Measurements from ENCODE around the gene TSPAN14.

Gene TSPAN14, protein sequence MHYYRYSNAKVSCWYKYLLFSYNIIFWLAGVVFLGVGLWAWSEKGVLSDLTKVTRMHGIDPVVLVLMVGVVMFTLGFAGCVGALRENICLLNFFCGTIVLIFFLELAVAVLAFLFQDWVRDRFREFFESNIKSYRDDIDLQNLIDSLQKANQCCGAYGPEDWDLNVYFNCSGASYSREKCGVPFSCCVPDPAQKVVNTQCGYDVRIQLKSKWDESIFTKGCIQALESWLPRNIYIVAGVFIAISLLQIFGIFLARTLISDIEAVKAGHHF

DNA sequence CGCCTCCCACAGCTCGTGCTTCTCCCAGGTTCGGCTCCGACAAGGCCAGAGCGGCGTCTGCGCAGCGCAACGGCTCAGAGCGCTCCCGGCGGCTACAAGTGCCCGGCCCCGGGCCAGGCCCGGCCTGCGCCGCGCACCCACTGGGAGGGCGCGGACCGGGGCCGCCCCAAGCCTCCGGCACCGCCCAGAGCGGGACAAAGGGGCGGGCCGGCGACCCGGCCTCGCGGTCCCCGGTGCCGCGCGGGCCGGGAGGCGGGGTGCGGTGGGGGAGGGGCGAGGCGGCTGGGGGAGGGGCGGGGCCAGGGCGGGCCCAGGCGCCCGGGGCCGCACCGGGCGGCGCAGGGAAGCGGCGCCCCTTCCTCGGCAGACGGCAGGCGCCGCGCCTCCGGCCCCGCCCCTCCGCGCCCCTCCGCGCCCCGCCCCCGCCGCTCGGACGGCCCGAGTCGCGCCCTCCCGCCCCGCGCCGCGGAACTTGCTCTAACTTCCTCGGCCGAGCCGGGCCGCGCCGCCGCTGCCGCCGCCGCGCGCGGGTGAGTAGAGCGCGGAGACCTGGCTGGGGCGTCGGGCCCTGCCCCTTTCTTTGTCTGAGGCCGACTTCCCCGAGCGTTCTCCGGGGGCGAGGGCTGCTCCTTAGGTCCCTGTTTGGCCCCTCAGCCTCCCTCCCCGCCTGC, at the start of gene TSPAN14:
TSS of gene TSPAN14 (plus strand) at position 469 of the 671 bp plus-strand sequence. CDS start 34,924 bp downstream, outside the sequence.
- peak within 1 kb of the TSS; percentile 82 for H3K4me3 ChIP-seq (ENCODE audit: low read depth, low read length)
- peak; percentile 84 for DNase-seq (ENCODE audit: low read depth)
- TF ChIP-seq, protein P1, sequence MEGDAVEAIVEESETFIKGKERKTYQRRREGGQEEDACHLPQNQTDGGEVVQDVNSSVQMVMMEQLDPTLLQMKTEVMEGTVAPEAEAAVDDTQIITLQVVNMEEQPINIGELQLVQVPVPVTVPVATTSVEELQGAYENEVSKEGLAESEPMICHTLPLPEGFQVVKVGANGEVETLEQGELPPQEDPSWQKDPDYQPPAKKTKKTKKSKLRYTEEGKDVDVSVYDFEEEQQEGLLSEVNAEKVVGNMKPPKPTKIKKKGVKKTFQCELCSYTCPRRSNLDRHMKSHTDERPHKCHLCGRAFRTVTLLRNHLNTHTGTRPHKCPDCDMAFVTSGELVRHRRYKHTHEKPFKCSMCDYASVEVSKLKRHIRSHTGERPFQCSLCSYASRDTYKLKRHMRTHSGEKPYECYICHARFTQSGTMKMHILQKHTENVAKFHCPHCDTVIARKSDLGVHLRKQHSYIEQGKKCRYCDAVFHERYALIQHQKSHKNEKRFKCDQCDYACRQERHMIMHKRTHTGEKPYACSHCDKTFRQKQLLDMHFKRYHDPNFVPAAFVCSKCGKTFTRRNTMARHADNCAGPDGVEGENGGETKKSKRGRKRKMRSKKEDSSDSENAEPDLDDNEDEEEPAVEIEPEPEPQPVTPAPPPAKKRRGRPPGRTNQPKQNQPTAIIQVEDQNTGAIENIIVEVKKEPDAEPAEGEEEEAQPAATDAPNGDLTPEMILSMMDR (IDR thresholded peaks at IDR 0.05; ENCODE audit: low read depth, low read length) = no peak
- peak; percentile 44 for TF ChIP-seq POLR2A (IDR thresholded peaks at IDR 0.05; ENCODE audit: extremely low read depth, insufficient read length)
- TF ChIP-seq MYC (IDR thresholded peaks at IDR 0.05; ENCODE audit: low read depth, low read length) = no peak

DNA sequence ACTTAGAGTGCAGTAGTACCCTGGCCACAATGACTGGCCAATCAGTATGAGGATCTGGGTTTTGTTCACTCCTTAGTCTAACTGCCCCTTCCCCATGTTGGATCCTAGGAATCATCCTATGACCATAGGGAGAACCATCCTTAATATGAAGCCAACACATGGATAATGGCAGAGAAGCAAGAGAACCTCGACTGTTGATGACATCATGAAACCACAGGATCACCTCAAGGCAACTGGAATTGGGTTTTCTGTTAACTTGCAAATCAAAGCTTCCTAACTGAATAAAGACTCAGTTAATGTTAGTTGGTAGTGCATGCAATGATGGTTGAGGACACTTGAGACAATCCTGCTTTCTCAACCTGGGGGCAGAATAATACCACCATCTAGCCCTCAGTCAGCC, 49.1 kb upstream of the TSPAN14 start:
- H3K4me3 ChIP-seq (ENCODE audit: low read depth, low read length) = no peak overlapping the region
- no peak for DNase-seq (ENCODE audit: low read depth)
- TF ChIP-seq, protein P2, sequence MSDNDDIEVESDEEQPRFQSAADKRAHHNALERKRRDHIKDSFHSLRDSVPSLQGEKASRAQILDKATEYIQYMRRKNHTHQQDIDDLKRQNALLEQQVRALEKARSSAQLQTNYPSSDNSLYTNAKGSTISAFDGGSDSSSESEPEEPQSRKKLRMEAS (IDR thresholded peaks at IDR 0.05; ENCODE audit: low read depth, low read length) = no peak
- TF ChIP-seq MYC (IDR thresholded peaks at IDR 0.05; ENCODE audit: low read depth, low read length) (no peak), POLR2A (IDR thresholded peaks at IDR 0.05; ENCODE audit: extremely low read depth, insufficient read length) (no peak)
- TF ChIP-seq, protein P1 (IDR thresholded peaks at IDR 0.05; ENCODE audit: low read depth, low read length) = no peak

DNA sequence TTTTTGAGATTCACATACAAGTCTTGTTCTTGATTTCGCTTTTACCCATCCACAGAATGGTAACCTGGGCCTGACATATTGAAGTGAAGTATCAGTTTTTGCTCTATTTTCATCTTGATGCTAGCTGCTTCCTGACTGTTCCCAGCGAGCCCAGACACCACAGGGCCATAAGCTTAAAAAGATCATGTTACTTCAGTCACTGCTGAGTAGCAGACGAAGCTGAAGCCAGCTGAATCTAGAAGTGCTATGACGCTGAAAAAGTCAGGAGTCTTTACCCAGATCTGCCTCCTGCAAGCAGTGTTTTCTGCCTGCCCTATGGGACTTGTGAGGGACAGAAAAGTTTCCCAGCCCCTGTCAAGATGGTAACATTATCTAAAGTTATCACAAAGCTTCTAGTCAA, 48.5 kb upstream of the TSPAN14 start:
- DNase-seq (ENCODE audit: low read depth) = no peak
- no peak overlapping the region for H3K4me3 ChIP-seq (ENCODE audit: low read depth, low read length)
- TF ChIP-seq, protein P1 (IDR thresholded peaks at IDR 0.05; ENCODE audit: low read depth, low read length) = no peak
- TF ChIP-seq MYC (IDR thresholded peaks at IDR 0.05; ENCODE audit: low read depth, low read length) (no peak), POLR2A (IDR thresholded peaks at IDR 0.05; ENCODE audit: extremely low read depth, insufficient read length) (no peak)
- TF ChIP-seq, protein P2 (IDR thresholded peaks at IDR 0.05; ENCODE audit: low read depth, low read length) = no peak

DNA sequence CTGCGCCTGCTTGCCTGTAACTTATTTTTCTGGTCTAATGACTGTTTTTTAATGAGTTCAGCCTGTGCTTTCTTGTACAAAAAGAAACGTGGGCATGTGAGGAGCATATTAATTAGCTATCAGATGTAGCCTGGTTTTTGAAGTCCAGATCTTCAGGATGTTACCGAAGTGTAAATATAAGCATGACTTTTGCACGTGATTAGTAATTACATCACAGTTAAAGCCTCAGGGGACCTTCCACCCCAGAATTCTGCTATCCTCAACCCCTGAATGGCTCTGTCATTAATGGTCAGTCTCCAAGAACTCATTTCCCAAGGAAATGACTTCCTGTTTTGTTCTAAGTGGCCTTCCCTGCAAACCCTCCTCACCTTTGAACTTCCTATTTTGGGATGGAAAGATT, 47.9 kb upstream of the TSPAN14 start:
- no peak for DNase-seq (ENCODE audit: low read depth)
- TF ChIP-seq, protein P1 (IDR thresholded peaks at IDR 0.05; ENCODE audit: low read depth, low read length) = no peak
- no peak for TF ChIP-seq MYC (IDR thresholded peaks at IDR 0.05; ENCODE audit: low read depth, low read length)
- TF ChIP-seq POLR2A (IDR thresholded peaks at IDR 0.05; ENCODE audit: extremely low read depth, insufficient read length) = no peak
- TF ChIP-seq, protein P2 (IDR thresholded peaks at IDR 0.05; ENCODE audit: low read depth, low read length) = no peak
- no peak overlapping the region for H3K4me3 ChIP-seq (ENCODE audit: low read depth, low read length)

DNA sequence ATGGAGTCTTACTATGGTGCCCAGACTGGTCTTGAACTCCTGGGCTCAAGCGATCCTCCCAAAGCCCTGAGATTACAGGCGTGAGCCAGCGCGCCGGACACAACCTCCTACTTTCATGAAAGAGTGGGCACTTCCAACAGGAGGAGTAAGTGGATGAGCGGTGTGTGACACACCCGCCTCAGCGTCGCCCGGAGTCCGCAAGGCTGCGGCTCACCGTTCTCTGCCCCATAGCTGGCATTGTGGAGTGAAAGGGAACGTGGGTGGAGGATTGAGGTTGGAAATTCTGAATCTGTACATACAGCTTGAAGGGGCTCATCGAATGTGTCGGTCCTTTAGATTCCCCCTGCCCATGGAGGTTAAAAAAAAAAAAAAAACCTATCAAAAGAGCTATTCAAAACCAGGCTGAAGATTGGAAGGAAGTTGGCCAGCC, 46.3 kb upstream of the TSPAN14 start:
- no peak for DNase-seq (ENCODE audit: low read depth)
- no peak for TF ChIP-seq POLR2A (IDR thresholded peaks at IDR 0.05; ENCODE audit: extremely low read depth, insufficient read length)
- H3K4me3 ChIP-seq (ENCODE audit: low read depth, low read length) = peak overlapping the region; percentile 36

DNA sequence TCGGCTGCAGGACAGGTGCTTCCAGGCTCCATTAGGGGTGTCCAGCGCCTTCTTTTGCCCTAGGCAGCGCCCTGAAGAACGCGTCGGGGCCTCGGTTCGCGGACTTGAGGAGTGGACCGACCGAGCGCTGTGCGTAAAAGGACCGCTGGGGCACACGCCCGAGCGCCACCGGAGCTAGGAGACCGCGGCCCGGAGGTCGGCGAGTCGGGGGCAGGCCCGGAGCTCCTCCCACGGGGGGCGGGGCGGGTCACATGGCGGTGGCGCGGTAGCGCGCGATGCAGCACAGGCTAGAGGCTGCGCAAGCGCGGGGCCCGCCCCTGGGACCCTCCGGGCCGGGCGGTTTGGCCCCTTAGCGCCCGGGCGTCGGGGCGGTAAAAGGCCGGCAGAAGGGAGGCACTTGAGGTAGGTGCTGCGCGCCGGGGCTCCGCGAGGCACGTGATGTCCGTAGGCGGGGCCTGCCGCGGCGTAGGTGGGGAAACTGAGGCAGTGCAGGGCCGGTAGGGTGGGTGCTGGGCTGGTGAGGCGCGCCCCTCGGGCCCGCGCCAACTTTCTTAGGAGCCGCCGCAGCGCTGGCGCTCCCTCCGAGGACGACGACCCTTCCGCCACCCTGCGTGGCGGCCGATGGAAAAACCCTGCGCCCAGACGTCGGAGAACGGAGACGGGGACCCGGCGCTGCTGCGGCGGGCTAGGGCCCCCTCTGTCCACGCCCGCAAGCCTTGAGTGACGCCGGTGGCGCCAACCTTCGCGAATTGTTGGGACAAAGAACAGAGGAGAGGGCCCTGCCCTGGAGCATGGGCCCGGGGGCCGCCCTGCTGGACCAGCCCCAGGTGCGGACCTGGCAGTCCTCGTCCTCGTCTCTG, 45.6 kb upstream of the TSPAN14 start, which contains the start of gene PRXL2A:
TSS of gene PRXL2A (plus strand) at position 310 of the 860 bp plus-strand sequence. CDS start 11,917 bp downstream, outside the sequence.
- DNase-seq (ENCODE audit: low read depth) = peak; percentile 68
- TF ChIP-seq MYC (IDR thresholded peaks at IDR 0.05; ENCODE audit: low read depth, low read length) = no peak
- TF ChIP-seq, protein P2 (IDR thresholded peaks at IDR 0.05; ENCODE audit: low read depth, low read length) = no peak
- no peak for TF ChIP-seq POLR2A (IDR thresholded peaks at IDR 0.05; ENCODE audit: extremely low read depth, insufficient read length)
- TF ChIP-seq, protein P1 (IDR thresholded peaks at IDR 0.05; ENCODE audit: low read depth, low read length) = no peak
- peak within 1 kb of the TSS; percentile 38 for H3K4me3 ChIP-seq (ENCODE audit: low read depth, low read length)

Measured in NB4 (cell line).